HG03135 (cell line): ENCODE results near the gene SERPINA4.

Experiments used
- ATAC-seq: cut with Tn5 transposase; IDR thresholded peaks from one replicate; pipeline ENCODE4 v1.9.1; 2021; ENCODE audit warnings: mild to moderate bottlenecking, moderate library complexity; ENCODE audit not compliant: unreplicated experiment

Gene SERPINA4

DNA sequence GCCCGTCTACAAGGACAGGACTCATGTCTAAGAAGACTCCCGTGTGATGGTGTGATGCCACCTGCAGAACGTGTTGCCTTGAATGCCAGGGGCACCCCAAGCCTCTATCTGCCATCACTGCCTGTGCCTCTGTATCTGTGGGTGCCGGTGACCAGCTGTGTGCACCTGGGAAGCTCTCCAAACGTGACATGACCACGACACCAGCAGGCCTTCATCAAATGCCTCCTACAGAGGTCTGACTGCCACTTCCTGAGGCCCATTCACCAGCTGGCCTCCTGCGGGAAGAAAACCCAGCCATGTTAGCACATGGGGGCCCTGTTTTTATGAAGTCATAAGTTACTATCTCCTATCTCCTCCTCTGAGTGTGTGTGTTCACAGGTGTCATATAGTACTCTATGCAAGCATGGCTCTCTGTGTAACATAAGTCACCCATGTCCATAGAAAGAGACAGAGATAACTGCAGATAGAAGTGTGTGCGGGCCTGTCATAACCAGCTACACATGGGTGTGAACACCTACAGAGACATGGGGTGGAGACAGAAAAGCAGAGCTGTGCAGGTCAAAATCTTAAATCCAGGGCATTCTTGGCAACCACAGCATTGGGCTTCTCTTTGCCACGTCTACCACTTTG is 18.3 kb upstream of the SERPINA4 start:
- no peak for ATAC-seq

DNA sequence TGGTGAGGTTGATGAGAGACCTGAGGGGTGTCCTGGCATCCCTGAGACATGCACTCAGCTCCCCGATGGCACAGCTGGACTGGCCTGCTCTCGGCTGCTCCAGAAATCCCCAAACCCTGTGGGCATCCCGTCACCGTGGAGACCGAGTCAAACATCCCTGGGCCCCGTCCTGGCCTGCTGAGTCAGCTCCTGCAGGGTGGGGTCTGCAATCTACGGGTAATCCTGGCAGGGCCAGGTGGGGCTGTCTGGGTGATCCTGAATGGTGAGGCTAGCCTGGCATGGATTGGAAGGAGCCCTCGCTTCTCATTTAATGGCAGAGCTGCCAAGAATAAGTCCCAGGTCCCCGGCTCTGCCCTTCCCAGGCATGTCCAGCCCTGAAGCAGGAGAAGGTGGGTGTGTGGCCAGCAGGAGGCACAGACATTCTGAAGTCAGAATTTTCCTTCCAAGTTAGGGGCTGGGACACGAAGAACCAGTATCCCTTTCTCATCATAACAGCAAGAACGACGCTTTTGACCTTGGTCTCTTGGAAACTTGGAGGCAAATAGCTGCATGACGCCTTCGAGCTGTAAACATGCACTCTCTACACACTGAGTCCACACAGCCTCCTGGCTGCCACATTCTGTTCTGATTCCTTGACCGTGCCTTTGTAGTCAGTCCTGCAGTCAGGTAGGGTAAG is 17.7 kb upstream of the SERPINA4 start:
- no peak for ATAC-seq

DNA sequence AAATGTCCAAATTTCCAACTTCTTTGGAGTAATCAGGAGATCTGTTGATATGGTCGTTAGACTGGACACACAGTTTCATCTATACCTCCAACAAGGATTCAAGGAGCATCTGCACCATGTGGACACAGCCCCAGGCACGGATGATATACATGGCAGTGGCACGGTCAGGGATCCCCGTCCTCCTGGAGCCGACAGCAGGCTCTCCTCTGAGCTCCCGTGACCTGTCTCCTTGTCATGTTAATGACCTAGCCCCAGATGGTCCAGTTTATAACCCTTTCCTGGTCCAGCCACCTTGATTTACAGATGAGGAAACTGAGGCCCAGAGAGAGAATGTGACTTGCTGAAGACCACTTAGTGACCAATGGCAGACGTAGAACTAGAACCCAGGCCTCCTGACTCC is 16.5 kb upstream of the SERPINA4 start:
- no peak for ATAC-seq

GRCh38 chr14:94545131-94545841 is 16.0 kb upstream of the SERPINA4 start:
- no peak for ATAC-seq

GRCh38 chr14:94547151-94547680 is 14.0 kb upstream of the SERPINA4 start:
- no peak for ATAC-seq

DNA sequence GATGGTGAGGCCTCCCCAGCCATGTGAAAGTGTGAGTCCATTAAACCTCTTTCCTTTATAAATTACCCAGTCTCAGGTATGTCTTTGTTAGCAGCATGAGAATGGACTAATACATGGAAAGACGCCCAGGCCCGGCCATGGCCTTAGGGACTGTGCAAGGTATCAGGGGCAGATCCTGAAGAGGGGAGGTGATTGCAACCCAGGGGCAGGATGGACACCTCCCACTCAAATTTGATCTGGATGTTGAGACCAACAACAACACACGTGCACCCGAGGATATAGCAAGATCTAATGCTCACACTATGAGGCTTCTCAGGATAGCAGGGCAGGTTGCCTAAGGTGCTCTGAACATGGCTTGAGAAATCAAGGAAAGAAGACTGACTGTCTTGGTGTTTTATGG is 13.5 kb upstream of the SERPINA4 start:
- ATAC-seq, result no peak

GRCh38 chr14:94548131-94548998 is 12.9 kb upstream of the SERPINA4 start:
- ATAC-seq, result no peak

- no peak for ATAC-seq
Measured at GRCh38 chr14:94548999-94549985, 11.9 kb upstream of the SERPINA4 start.

DNA sequence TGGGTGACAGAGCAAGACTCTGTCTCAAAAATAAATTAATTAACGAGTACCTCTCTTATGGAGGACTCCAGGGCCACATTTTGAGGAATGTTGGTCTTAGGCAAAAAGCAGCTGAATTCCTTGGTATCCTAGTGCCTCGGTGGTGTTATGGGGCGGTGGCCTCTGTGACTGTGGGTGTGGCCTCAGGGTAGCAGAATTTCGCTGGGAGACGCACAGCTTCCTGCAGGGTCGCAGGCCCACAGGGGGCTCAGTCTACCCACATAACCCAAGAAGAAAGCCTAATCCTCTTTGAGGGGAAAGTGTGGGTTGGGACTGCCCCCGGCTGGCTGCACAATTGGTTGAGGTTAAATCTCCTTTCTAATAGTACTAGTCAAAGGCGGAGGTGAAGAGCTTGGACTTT is 11.2 kb upstream of the SERPINA4 start:
- ATAC-seq, result no peak

DNA sequence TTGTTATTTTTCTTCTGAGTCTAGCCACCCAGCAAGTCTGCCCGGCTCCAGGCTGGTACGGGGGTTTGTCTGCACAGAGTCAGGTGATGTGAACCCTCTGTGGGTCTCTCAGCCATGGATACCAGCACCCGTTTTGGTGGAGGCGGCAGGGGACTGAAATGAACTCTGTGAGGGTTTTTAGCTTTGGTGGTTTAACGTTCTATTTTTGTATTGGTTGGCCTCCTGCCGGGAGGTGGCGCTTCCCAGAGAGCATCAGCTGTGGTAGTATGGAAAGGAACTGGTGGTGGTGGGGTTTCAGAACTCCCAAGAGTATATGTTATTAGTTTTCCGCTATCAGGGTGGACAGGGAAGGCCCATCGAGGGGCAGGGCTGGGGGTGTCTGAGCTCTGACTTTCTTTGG is 5.3 kb upstream of the SERPINA4 start:
- ATAC-seq, result no peak

GRCh38 chr14:94557327-94557726 is 3.9 kb upstream of the SERPINA4 start:
- no peak for ATAC-seq

DNA sequence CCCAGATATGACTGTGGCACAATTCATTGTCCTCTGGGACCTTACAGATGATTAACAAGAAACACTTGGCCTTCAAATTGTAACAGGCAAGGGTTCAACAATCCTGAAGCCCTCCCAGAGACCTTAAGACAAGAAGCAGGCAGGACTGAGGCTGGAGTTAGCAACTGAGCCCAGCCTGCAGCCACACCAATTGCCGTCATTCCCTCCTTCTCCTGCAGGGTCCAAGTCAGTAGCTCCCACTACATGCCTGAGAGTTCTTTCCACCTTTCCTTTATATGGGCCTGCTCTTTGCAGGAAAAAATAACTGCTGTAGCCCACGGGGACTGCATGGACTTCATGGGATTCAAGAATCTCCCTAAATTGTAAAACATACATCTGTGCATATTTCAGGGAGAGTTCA is 2.4 kb upstream of the SERPINA4 start:
- no peak for ATAC-seq

DNA sequence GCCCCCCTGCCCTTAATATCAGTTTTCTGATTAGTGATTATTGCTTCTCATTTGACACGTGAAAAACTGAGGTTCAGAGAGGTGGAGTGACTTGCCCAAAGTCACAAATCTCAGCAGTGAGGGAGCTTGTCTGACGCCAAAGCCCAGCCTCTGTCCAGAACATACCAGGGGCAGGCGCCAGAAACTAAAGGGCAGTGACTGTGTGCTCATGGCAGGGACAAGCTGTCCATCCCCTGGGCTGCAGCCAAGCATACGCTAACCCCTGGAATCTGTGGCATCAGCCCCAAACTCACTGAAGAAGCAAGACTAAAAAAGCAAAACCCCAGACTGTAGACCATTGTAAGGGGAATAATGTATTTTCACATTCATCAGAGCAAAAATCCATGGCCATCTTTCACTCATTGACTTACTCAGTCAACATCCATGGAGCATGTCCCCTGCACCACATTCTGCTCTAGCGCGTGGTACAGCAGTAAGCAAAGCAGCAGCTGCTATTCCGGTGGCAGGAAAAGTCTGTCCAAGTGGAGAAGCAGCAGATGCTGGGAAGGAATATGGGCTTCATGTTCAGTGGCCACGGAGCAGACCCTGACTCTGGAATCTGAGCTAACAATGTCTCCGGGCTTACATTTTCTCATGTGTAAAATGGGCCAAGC is 1.5 kb upstream of the SERPINA4 start:
- ATAC-seq, result no peak

DNA sequence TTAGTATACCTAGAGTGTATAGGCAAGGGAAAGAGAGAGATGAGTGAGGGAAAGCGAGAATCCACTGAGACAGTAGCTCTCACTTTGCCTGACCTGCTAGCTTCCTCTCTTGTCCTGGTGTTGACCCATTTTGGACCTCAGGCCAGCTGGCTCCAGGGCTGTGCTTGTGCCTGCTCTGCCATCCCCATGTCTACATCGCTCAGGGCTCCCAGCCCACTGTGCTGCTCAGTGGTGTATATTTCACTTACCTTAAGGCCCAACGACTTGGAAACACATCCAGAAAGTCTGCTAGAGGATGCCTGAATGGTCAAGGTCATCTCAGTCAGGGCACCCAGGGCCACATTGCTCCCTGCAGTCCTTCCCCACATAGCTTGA is 964 bp upstream of the SERPINA4 start:
- ATAC-seq, result no peak

GRCh38 chr14:94561656-94562010 is 391 bp downstream of the SERPINA4 start:
- ATAC-seq, result no peak

DNA sequence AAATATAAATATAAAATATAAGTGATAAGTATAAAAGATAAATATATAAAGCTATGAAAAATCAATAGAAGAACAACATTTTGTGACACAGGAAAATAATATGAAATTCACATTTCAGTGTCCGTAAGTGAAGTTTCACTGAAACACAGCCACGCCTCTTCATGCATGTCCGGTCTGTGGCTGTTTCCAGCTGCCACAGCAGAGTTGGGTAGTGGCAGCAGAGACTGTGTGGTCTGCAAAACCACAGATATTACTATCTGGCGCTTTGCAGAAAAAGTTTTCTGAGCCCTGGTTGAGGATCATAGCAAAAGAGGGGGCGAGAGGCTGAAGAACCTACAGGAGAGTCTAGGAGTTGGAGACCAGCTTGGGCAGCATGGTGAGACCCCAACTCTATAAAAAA is 780 bp downstream of the SERPINA4 start:
- no peak for ATAC-seq

GRCh38 chr14:94562941-94563883 is 2.0 kb downstream of the SERPINA4 start:
- ATAC-seq, result no peak

- no peak for ATAC-seq
Measured at GRCh38 chr14:94564381-94564780, 3.1 kb downstream of the SERPINA4 start.
